Heart right ventricle (tissue), 16 donors: ENCODE measurements around the gene FAIM2. TPM values are rescaled to one million over a fixed set of nuclear protein-coding genes. Genes with fewer than 3 reads are reported as not detected.
A peak's percentile ranks its signal among the peaks of the same experiment; 100 is the strongest.

Source experiments
- ATAC-seq, 8 donors: fragments of 200-7000 bp; cut with Tn5 transposase; one replicate each; pipeline ENCODE4 v1.9.1; 2020; ENCODE audit warnings: mild to moderate bottlenecking in 8 of 8, moderate library complexity in 8 of 8, moderate number of reproducible peaks in 1 of 8
- DNase-seq, 2 donors: peaks; one replicate each; pipeline ENCODE4 v3.0.0-alpha.2; 2020
- H3K27ac ChIP-seq, 10 donors: fragments of 200-600 bp; sonication (generic) in 2 of 10; one replicate each; pipeline versions ENCODE4 v1.5.0 to v1.8.0; 2020 to 2022; ENCODE audit warnings: mild to moderate bottlenecking in 3 of 10
- H3K27me3 ChIP-seq, 7 donors: fragments of 200-600 bp; one replicate each; pipeline ENCODE4 v1.8.0; 2021 to 2022; ENCODE audit warnings: mild to moderate bottlenecking in 2 of 7
- H3K36me3 ChIP-seq, 9 donors: fragments of 200-600 bp; sonication (generic) in 1 of 9; one replicate each; pipeline versions ENCODE4 v1.5.0 to v1.8.0; 2020 to 2022; ENCODE audit warnings: mild to moderate bottlenecking in 2 of 9
- H3K4me1 ChIP-seq, 9 donors: fragments of 200-600 bp; sonication (generic) in 1 of 9; one replicate each; pipeline versions ENCODE4 v1.5.0 to v1.8.0; 2020 to 2022; ENCODE audit warnings: mild to moderate bottlenecking in 4 of 9
- H3K4me3 ChIP-seq, 10 donors: fragments of 200-600 bp; sonication (generic) in 2 of 10; one replicate each; pipeline versions ENCODE4 v1.5.0 to v1.8.0; 2020 to 2022; ENCODE audit warnings: mild to moderate bottlenecking in 7 of 10, moderate library complexity in 2 of 10
- H3K9me3 ChIP-seq, 11 donors: fragments of 200-600 bp in 10 of 11; sonication (generic) in 2 of 11; one replicate each; pipeline versions ENCODE4 v1.5.0 to v1.8.0; 2013 to 2022; ENCODE audit warnings: mild to moderate bottlenecking in 2 of 11, control low read depth in 1 of 11, moderate library complexity in 1 of 11
- CTCF ChIP-seq, 9 donors: fragments of 200-600 bp; sonication (generic) in 2 of 9; IDR thresholded peaks; one replicate each; pipeline versions ENCODE4 v1.5.0 to v1.8.0; 2021 to 2022; ENCODE audit warnings: antibody characterized with exemption in 9 of 9, mild to moderate bottlenecking in 5 of 9, moderate library complexity in 1 of 9
- WGBS, 2 donors: extraction: QIAGEN DNeasy Blood & Tissue Kit; methylation state at CpG; one replicate each; pipeline ENCODE4 v1.1.7; 2013; ENCODE audit warnings: inconsistent platforms in 1 of 2; 5-methylcytosine and 5-hydroxymethylcytosine counted together
- intact Hi-C, 10 donors: fragments of 100-400 bp; cut with DNase I; formaldehyde crosslinking; loops; one replicate each; pipeline versions ENCODE4 v1.11.1 to v1.14.2; 2022
- polyA plus RNA-seq, 2 donors: library from polyadenylated mRNA; stranded (reverse); fragments of 200-250 nt; gene quantifications; one replicate each; pipeline ENCODE4 v1.2.3, GENCODE V29; 2013
- total RNA-seq, 10 donors: library from RNA; stranded (reverse); fragmentation: NEBNext Ultra II Directional in 3 of 10; extraction: Animal tissue kit (Norgen Biotek cat#: 25700) in 3 of 10; gene quantifications; one replicate each; pipeline versions ENCODE4 v1.2.1 to v1.2.4, GENCODE V29; 2021 to 2023
- donor health status: Arrhythmogenic right ventricular cardiomyopathy.
- donor health status: ischemic (EF 13 %, LVEDD 7.1; RV severe dilation, severe dysfunction).
- donor health status: healthy with polysubstance abuse.
- donor health status: DM: no; HTN: yes; CAD: no.
- donor health status: DM: no; HTN: no; CAD: no.
- donor health status: ischemic (EF 25% LVEDD 6.9; RV normal size, moderate dysfunction).
- donor health status: ischemic (EF 25% LVEDD 5.7; RV mildly dilated, moderate dysfunction).
- donor health status: healthy.
- donor health status: DM: yes; HTN: yes; CAD: no.
- donor health status: Ischemic cardiomyopathy.
- donor health status: ischemic (EF 35%, LVEDD 5.7; RV mildly dilated, moderate dysfunction).
- donor health status: nonischemic (EF 11% LVEDD 7.7; RV severe dilation, severe dysfunction).
- donor health status: DM: yes; HTN: yes; CAD: no.
- donor health status: PGD.
- donor health status: ischemic (EF 29% LVEDD 5.4; RV normal size, mild dysfunction).
- donor health status: nonischemic (EF 23%, LVEDD 6.1; RV moderate dilation, normal function).

The FAIM2 gene
- total and polyA plus RNA-seq, 12 donors, result 1.2 to 15.0 (median 3.5) TPM

GRCh38 chr12:49933796-49934195 is 30.1 kb upstream of the FAIM2 start:
- Histone ChIP-seq H3K27ac (no peak overlapping the region), H3K36me3 (no peaks in the 10 kb centered on the region), H3K27me3 (peaks cover 0 to 6% (median 0%) of the 10 kb centered on the region in 7 donors), H3K9me3 (no peaks in the 10 kb centered on the region), H3K4me1 (peaks cover 0 to 5% (median 0%) of the 10 kb centered on the region in 9 donors), H3K4me3 (no peak overlapping the region)
- intact Hi-C loops, result no loop called here
- DNase-seq (no peak), ATAC-seq (no peak)
- TF ChIP-seq CTCF (IDR thresholded peaks at IDR 0.05), result no peak
- WGBS, 2 donors, result 69 to 73% methylated on average over 5 of the region's 5 CpGs

- Histone ChIP-seq H3K27me3 (peaks cover 0 to 6% (median 0%) of the 10 kb centered on the region in 7 donors), H3K9me3 (no peaks in the 10 kb centered on the region), H3K27ac (no peak overlapping the region), H3K4me3 (no peak overlapping the region), H3K4me1 (peaks cover 0 to 5% (median 0%) of the 10 kb centered on the region in 9 donors), H3K36me3 (no peaks in the 10 kb centered on the region)
- ATAC-seq, result peak in 1 of 8 donors; percentile 37
- no peak for DNase-seq
- no peak for TF ChIP-seq CTCF (IDR thresholded peaks at IDR 0.05)
- intact Hi-C loops, result no loop called here
- WGBS, 2 donors, result 83% methylated on average over 8 of the region's 8 CpGs
Measured at GRCh38 chr12:49932533-49933130, 28.9 kb upstream of the FAIM2 start.

GRCh38 chr12:49932023-49932422 is 28.3 kb upstream of the FAIM2 start:
- Histone ChIP-seq H3K4me3 (no peak overlapping the region), H3K9me3 (no peaks in the 10 kb centered on the region), H3K27me3 (peaks cover 0 to 6% (median 0%) of the 10 kb centered on the region in 7 donors), H3K4me1 (peaks cover 0 to 5% (median 0%) of the 10 kb centered on the region in 9 donors), H3K27ac (no peak overlapping the region), H3K36me3 (no peaks in the 10 kb centered on the region)
- 69 to 71% methylated on average over 7 of the region's 7 CpGs for WGBS, 2 donors
- ATAC-seq, result no peak
- TF ChIP-seq CTCF (IDR thresholded peaks at IDR 0.05), result no peak
- DNase-seq, result no peak
- intact Hi-C loops, result no loop called here

GRCh38 chr12:49930515-49931288 is 27.0 kb upstream of the FAIM2 start:
- H3K4me1 ChIP-seq, result peaks cover 0 to 5% (median 0%) of the 10 kb centered on the region in 9 donors
- no peak overlapping the region for H3K27ac ChIP-seq
- TF ChIP-seq CTCF (IDR thresholded peaks at IDR 0.05), result peak in 1 of 9 donors; percentile 14
- H3K4me3 ChIP-seq, result no peak overlapping the region
- no peaks in the 10 kb centered on the region for H3K36me3 ChIP-seq
- ATAC-seq, result peak in 1 of 8 donors; percentile 70
- no peaks in the 10 kb centered on the region for H3K9me3 ChIP-seq
- H3K27me3 ChIP-seq, result peaks cover 0 to 6% (median 0%) of the 10 kb centered on the region in 7 donors
- intact Hi-C loops, result no loop called here
- 65 to 76% methylated on average over 3 of the region's 3 CpGs for WGBS, 2 donors
- DNase-seq, result no peak
